GM19324 (cell line): ENCODE measurements around the gene OCSTAMP.

Experiments
- ATAC-seq: cut with Tn5 transposase; IDR thresholded peaks from one replicate; pipeline ENCODE4 v1.9.1; 2021; ENCODE audit warnings: mild to moderate bottlenecking, moderate library complexity; ENCODE audit not compliant: unreplicated experiment, low FRiP score

Gene OCSTAMP, protein sequence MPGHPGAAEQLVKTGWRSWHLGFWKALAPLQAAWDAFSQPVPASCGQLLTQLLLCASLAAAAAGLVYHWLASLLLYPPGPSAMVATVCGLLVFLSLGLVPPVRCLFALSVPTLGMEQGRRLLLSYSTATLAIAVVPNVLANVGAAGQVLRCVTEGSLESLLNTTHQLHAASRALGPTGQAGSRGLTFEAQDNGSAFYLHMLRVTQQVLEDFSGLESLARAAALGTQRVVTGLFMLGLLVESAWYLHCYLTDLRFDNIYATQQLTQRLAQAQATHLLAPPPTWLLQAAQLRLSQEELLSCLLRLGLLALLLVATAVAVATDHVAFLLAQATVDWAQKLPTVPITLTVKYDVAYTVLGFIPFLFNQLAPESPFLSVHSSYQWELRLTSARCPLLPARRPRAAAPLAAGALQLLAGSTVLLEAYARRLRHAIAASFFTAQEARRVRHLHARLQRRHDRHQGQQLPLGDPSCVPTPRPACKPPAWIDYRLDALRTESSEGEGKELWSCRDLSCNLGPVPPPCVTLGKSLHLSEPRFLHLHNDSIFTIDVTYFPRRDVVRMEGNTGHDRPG

GRCh38 chr20:46550461-46550860 is at the start of gene OCSTAMP:
Gene OCSTAMP, minus strand, starts transcription at chr20:46550654. Its CDS starts 94 bp downstream, at chr20:46550560.
- no peak for ATAC-seq

DNA sequence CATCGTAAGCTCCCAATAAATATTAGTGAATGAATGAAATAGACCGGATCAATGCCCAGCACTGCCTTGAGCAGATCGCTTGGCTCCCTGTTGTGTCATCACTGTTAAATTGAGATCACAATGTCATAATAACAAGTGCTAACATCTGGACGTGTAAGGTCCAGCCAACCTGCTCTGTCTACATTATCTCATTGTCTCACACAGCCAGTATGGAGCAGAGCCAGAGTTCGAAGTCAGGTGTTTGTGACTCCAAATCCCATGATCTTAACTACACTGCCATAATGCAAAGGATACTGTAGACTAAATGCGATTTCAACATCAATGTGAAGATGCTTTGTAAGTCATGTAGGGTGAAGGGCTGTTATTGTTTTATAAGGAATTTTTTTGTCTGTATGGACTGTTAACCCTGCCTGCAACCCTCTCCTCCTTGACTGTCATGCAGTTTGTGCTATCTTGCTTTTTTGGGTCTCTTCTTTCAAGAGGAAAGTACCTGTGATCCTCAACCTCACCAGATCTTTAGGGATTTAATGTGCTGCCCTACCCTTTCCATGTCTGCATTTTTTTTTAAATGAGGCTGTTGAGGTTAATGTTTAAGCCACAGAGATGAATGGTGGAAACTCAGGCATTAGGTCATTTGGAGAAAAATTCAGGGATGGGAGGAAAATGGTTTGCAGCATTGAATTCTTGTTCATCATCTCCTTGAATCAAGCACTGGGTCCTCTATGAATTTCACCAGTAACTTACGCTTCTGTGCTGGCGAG is 49.0 kb upstream of the OCSTAMP start:
- no peak for ATAC-seq

GRCh38 chr20:46595933-46596332 is 45.5 kb upstream of the OCSTAMP start:
- no peak for ATAC-seq

GRCh38 chr20:46594725-46595124 is 44.3 kb upstream of the OCSTAMP start:
- ATAC-seq = no peak

GRCh38 chr20:46592580-46593362 is 42.3 kb upstream of the OCSTAMP start:
- ATAC-seq = no peak

DNA sequence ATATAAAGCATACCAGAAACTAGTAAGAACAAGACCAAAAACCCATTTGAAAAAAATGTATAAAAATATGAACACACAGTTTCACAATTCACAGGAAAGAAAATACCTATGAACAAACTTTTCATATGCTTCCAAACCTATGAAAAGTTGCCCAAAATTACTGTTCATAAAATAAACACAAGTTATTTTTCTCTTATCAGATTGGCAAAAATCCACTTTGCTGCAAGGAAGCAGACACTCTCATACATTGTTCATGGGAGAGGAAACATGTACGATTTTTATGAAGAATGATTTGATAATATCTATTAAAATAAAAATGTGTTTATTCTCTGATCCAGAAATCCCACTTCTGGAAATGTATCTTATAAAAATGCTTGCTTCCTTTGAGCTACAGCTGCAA is 40.0 kb upstream of the OCSTAMP start:
- no peak for ATAC-seq

DNA sequence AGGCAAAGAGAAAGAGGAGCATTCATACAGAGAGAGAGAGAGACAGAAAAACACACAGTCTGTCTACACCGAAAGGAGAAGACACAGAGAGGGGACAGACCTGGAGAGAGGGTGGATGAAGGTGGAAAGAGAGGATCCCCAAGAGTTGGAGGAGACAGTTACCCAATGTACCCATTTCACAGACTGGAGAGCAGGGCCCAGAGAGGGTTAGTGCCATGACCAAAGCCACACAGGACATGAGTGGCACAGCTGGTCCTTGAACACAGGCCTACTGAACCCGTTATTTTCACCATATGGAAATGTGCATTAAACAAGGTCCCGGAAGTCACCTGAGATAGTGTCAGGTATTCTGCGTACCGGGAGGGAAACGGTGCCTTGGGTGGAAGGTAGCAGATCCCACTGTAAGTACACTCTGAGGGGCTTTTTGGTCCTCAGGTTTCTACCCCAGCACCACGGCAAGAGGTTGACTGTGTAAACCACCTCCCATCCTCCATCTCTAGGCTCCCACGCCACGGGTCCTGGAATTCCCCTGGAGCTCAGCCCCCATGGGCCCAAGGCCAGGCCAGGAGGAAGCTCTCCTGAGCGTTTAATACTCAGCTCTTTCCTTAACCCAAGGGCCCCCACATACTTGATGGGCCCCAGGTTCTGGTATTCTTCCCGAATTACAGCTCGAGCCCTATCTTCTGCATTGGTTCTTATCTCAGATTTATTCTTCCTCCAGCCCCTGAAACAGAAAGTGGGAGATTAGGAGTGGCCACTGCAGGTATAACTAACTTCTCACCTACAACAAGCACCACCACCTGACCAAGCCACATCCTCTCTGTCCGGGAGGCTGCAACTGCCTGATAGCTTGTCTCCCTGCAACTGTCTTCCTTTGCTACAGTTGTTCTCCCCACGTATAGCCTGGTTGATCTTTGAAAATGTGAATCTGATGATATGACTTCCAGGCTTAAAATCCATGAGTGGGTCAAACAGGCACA is 38.4 kb upstream of the OCSTAMP start:
- ATAC-seq = no peak

DNA sequence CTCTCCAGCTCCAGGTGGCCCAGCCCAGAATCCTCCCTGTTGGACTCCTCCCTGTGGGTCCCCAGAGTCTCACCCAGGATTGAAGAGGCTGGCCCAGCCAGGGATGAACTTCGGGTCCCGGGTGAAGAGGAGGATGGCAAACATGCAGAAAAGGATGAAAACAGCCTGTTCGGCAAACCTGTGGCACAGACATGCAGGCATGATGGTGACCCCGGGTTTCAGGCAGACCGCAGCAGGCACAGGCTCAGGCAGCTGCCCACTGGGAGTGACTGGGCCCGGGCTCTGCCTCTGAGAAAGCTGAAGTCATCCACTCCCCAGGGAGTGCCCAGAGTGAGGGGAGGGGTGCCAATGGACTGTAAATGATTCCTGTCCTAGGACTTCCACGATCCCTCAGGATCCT is 37.5 kb upstream of the OCSTAMP start:
- ATAC-seq = no peak

DNA sequence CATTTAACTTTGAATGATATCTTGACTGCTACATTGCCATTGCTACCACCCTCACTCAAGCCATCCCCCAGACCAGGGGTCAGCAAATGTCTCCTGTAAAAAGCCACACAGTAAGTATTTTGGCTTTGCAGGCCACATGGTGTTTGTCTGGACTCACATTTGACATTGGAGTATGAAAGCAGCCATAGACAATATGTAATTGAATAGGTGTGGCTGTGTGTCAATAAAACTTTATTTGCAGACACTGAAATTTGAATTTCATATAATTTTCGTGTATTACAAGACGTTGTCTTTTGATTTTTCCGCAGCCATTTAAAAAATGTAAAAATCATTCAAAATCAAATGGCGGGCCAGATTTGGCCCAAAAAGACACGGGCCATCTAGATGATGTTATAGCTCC is 36.3 kb upstream of the OCSTAMP start:
- ATAC-seq = no peak

DNA sequence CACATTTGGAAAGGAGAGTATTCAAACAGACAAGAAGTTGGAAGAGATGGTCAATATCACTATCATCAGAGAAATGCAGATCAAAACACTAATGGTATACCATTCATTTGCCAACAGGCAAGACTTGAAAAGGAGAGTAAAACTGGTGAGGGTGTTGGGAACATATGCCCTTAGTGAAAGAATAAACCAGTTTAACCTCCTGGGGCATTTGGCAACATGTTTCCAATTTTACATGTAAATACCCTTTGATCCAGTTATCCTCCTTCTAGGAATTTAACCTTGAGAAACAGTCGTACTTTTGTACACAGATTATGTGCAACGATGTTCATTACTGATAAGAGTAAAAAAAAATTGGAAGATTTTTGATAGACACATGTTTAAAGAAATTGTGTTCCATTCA is 34.1 kb upstream of the OCSTAMP start:
- ATAC-seq = no peak

- no peak for ATAC-seq
Measured at GRCh38 chr20:46583411-46584214, 33.2 kb upstream of the OCSTAMP start.

DNA sequence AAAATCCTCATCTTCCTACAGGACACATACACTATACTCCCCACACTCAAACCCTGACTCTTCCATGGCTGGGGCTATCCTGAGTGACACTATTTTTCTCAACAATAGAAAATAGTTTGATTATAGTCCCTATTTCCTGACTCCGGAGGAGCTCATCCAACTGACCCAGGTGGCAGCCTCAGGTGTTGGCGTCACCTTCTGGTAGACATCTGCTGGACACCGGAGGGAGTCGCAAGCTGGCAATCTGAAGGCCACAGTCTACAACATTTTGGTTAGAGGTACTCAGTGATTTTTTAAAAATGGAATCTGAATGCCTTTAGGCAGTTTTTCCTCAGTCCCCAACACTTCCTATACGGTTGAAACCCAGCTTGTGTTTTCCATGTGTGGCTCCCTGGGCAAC is 32.2 kb upstream of the OCSTAMP start:
- no peak for ATAC-seq

- ATAC-seq = no peak
Measured at GRCh38 chr20:46581391-46581790, 30.9 kb upstream of the OCSTAMP start.

DNA sequence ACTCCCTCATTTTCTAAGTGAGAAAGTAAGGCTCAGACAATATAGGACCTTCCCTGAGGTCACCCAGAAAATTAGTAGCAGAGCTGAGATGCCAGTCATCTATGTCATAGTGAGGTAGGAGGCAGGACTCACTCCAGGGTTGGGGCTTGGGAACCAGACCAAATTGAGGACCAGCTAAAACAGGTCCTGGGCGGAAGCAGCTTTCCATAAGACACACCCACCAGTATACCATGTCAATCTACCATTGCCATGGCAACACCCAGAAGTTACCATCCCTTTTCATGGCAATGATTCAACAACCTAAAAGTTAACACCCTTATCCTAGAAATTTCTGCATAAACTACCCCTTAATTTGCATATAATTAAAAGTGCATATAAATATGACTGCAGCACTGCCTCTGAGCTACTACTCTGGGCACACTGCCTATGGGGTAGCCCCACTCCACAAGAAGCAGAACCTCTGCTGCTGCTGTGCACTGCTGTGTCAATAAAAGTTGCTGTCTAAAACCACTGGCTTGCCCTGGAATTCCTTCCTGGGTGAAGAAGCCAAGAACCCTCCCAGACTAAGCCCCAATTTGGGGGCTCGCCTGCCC is 30.3 kb upstream of the OCSTAMP start:
- ATAC-seq = no peak

GRCh38 chr20:46578745-46579144 is 28.3 kb upstream of the OCSTAMP start:
- ATAC-seq = no peak

- no peak for ATAC-seq
Measured at GRCh38 chr20:46576774-46577395, 26.4 kb upstream of the OCSTAMP start.

DNA sequence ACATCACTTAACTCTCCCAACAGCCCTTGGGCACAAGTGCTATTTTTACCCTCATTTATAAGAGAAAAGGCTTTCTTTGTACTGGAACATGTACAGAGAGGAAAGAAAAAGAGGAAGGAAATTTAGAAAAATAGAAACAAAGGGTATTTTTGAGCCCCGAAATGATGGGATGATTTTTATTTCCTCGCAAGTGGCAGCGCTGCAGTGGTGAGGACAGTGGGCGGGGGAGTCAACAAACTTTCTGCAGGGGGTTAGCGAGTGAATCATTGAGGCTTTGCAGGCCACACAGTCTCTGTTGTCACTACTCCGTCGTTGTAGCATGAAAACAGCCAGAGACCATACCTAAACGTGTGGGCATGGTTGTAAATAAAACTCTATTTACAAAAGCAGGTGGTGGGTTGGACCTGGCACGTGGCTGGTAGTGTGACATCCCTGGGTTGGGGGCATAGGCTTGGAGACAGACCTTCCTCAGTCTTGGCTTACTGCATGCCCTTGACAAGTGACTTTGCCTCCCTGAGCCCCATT is 25.5 kb upstream of the OCSTAMP start:
- no peak for ATAC-seq

DNA sequence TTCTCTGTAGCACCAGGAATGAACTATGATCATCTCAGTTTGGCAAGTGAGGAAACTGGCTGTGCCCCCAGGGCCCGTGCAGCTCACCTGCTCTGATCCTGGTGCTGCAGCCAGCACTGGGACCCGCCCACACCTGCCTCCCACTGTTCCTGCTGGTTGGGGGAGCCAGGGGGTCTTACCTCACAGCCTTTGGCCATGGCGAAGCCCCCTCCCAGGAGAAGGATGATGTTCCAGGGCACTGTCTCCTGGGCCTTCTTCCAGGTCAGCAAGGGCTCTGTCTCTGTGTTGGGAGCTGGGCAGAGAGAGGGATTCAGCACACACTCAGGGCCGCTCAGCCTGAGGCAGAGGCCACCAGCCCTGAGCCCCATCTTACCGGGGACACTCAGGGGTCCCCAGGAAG is 24.9 kb upstream of the OCSTAMP start:
- ATAC-seq = no peak
